GM18951 (cell line): ENCODE results near the gene DOCK11.
"Not testable (repeated sequence)": the region's sequence is repeated elsewhere in the genome, so short reads cannot be mapped to it uniquely, and the experiment has no call there.

Experiments used
- POLR2A ChIP-seq: IDR thresholded peaks from 4 replicates; pipeline ENCODE4 v1.6.1; 2011; ENCODE audit warnings: mild to moderate bottlenecking; ENCODE audit not compliant: insufficient read length, insufficient read depth; ENCODE audit errors: extremely low read depth
- in situ Hi-C: fragments of 300-500 bp; cut with MboI; formaldehyde crosslinking; loops from one replicate; pipeline ENCODE4 v1.12.0; 2022; ENCODE audit warnings: low sequenced_read_pairs, mixed read lengths, inconsistent platforms; ENCODE audit not compliant: unreplicated experiment

The DOCK11 gene

DNA sequence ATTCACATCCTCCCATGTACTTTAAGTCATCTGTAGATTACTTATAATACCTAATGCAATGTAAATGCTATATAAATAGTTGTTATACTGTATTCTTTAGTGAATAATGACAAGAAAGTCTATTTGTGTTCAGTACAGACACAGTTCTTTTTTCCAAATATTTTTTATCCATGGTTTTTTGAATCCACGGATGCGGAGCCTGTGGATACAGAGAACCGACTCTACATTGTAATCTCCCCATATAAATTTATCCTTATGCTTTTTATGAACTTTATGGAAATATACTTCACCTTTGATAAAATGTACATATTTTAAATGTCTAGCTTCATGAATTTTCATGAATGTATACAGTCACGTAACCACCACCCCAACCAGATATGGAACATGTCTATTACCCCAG, 88.2 kb downstream of the DOCK11 start:
- in situ Hi-C loops: no loop called here
- no peak for TF ChIP-seq POLR2A

DNA sequence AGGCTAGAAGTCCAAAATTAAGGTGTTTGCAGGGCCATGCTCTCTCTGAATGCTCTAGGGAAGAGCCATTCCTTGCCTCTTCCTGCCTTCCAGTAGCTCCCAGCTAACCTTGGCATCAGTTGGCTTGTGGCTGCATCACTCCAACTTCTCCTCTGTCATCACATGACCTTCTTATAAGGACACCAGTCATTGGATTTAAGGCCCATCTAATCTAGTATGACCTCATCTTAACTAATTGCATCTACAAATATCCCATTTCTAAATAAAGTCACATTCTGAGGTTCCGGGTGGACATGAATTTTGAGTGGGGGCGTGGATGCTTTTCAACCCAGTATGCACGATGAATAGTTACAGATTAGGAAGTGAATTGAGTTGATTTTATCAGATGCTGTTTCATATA, 89.7 kb downstream of the DOCK11 start:
- TF ChIP-seq POLR2A: no peak
- in situ Hi-C loops: no loop called here

DNA sequence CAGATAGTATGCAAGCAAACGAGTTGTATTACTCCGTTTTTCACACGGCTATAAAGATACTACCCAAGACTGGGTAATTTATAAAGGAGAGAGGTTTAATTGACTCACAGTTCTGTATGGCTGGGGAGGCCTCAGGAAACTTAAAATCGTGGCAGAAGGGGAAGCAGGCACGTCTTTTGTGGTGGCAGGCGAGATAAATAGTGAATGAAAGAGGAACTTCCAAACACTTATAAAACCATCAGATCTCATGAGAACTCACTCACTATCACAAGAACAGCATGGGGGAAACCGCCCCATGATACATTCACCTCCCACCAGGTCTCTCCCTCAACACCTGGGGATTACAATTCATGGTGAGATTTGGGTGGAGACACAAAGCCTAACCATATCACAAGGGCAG, 90.6 kb downstream of the DOCK11 start:
- in situ Hi-C loops: not testable (repeated sequence)

DNA sequence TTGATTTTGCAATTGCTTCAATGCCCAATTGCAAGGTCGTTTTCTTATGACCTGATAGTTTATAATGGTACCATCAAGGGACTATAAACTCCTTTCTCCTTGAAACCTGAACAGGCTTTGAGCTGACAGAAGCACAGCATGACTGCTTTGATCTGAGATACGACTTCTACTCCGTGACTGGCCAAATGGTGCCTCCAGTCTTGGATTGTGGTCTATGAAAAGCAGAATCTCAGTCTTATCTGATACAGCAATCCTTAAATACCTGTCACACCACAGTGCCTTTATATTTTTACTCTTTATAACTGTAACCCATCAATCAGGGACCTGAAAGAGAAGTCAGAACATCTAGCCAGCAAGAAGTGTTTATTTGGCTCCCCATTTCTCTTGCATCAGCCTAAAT, 93.1 kb downstream of the DOCK11 start:
- TF ChIP-seq POLR2A: no peak
- in situ Hi-C loops: no loop called here

DNA sequence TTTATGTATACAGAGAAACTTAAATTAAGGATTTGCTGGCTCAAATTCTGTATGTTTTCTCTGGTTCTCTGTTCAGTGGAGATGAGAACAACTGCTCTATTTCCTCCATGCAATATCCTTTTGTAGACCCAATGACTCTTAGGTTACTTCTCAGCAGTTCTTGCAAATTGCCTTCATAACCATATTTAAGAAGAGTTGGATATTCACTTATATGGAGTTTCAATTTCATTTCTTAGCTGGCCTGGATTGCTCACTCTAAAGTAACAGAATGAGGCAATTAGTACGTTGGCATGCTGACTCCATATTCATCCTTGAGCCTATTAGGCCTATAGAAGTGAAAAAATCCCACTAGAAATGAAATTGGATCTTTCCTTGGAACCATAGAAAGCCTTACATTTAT, 93.6 kb downstream of the DOCK11 start:
- no peak for TF ChIP-seq POLR2A
- in situ Hi-C loops: no loop called here

DNA sequence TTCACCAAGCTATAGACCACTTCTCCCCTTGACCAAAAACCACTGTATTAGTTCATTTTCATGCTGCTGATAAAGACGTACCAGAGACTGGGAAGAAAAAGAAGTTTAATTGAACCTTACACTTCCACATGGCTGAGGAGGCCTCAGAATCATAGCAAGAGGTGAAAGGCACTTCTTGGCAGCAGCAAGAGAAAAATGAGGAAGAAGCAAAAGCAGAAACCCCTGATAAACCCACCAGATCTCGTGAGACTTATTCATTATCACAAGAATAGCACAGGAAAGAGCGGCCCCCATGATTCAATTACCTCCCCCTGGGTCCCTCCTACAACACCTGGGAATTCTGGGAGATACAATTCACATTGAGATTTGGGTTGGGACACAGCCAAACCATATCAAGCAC, 97.8 kb downstream of the DOCK11 start:
- TF ChIP-seq POLR2A: no peak
- in situ Hi-C loops: no loop called here

DNA sequence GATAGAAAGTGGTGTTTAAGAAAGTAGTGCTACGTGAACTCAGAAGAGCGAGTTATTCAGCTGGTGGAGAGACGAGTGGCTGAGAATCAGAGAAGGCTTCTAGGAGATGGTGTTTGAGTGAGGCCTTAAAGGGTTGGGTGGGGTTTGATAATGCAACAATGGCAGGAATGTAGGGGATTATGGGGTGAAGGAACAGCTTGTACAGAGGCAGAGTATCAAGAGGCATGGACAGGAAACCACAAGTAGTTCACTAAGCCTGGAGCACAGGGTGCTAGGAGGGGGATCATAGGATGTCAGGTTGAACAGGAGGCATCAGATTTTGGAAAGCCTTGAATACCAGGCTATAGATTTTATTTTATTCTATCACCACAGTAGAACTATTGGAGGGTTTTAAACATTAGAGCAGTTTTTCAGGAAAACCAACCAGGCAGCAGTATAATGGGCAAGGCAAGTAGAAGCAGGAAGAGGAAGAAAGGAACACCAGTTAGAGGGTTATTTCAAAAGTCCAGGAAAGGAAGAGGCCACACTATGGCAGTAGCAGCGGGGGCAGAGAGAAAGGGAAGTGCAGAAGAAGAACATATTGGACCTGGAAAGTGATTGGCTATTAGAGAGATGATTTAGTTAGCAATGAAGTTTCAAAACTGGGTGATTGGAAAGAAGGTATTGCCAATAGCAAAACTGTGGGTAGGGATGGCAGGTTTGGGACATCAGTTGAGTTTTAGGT, 99.2 kb downstream of the DOCK11 start:
- in situ Hi-C loops: no loop called here
- no peak for TF ChIP-seq POLR2A

DNA sequence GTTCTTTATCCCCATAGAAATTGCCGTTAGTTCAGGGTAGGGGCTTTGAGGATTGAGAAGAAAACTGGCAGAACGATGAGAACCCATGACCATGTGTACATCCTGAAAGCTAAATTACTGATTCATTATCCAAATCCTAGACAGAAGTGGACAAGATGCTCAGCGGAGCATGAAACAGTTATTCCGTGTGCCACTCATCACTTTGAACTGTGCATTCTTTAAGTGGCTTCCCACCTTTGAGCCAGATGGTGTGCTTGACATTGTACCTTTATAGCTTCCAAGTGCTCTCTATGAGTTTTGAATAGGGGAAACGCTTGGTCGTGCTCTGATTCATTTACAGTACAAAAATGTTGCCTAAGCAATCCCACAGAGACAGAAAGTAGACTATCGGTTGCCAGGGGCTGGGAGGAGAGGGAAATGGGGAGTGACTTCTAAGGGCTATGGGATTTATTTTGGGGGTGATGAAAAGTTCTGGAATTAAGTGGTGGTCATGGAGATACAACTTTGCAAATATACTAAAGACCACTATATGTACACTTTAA, 100.0 kb downstream of the DOCK11 start:
- in situ Hi-C loops: no loop called here

DNA sequence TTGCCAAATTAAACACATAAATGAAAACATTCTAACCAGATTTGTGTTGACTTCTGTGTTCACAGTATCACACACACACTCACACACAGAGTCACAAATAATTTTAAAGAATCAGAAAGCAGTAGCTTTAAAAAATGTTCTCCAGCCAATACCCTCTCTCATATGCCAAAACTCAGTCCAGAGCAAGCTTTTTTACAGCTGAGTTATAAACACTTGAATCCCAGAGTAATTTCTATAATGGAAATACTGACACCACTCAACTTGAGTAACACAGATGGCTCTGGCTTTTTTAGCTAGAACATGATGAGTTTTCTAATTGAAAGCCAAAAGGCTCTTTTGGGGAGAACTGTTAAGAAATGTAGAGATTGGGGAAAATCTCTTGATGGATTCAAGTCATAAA, 100.8 kb downstream of the DOCK11 start:
- TF ChIP-seq POLR2A: no peak
- in situ Hi-C loops: no loop called here

More for the DNA sequence above, 100.0 kb downstream of the DOCK11 start:
- no peak for TF ChIP-seq POLR2A

DNA sequence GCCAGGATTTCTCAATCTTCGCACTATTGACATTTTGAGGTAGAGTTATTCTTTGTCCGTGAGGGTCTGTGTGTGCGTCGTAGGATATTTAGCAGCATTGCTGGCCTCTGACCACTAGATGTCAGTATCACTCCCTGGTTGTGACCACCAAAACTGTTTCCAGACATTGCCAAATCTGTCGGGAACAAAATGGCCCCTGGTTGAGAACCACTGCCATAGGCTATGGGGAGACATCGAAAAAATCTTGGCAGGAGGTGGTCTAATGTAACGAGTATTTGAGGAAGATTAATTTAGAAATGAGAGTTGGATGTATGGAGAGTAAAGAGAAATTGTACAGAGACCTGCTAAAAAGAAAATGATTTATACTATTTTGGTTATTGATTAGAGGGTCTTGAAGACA, 108.4 kb downstream of the DOCK11 start:
- no peak for TF ChIP-seq POLR2A
- in situ Hi-C loops: no loop called here

DNA sequence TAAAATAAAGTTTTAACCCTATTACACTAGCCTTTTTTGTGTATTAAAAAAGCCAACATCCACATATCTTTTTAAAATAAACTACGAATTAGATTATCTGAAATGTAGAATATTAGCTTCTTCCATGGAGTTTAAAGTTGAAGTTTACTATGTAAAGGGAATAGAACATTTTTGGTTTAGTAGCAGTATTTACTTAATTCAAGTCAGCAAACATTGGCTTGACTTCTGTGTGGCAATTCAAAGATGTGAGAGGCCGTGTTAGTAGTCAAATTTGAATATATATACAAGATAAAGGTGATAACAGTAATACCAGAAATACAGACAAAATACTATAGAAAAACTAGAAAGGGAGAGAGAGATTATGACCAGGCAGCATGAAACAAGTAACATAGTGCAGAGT, 116.7 kb downstream of the DOCK11 start:
- in situ Hi-C loops: no loop called here
- no peak for TF ChIP-seq POLR2A

DNA sequence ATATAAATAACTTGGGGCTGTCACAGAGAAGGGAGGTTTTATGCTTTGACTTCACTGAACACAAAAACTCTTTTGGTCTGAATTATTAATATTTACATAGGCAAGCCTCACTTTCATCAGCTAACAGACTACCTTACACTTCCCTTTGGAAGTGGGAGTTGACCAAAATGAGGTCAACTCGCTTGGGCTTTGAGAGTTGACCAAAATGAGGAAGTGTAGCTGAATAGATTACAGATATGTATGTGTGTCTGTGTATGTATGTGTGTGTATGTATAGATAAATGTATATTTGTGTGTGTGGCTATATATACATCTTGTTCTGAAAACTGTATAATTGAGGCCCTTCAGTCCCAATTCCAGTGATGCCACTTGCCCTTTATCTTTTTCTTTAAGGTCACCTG, 118.5 kb downstream of the DOCK11 start:
- no peak for TF ChIP-seq POLR2A
- in situ Hi-C loops: no loop called here

DNA sequence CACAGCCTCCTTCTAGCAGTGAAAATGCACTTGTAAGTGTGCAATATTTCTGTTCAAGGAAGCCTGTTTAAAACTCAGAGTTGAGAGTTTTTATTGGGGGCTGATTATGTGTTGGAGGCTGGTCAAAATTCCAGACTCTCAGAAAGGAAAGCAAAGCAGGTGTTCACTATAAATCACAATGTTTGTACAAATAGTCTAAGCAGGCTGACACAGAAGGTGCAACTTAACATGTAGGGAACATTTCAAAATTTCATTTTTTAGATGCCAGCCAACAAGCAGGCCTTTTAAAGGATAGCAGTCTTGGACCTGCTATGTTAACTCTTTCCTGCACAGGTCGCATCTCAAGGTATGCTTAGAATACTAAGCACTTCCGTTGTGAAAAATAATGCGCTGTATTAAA, 119.5 kb downstream of the DOCK11 start:
- no peak for TF ChIP-seq POLR2A
- in situ Hi-C loops: no loop called here

DNA sequence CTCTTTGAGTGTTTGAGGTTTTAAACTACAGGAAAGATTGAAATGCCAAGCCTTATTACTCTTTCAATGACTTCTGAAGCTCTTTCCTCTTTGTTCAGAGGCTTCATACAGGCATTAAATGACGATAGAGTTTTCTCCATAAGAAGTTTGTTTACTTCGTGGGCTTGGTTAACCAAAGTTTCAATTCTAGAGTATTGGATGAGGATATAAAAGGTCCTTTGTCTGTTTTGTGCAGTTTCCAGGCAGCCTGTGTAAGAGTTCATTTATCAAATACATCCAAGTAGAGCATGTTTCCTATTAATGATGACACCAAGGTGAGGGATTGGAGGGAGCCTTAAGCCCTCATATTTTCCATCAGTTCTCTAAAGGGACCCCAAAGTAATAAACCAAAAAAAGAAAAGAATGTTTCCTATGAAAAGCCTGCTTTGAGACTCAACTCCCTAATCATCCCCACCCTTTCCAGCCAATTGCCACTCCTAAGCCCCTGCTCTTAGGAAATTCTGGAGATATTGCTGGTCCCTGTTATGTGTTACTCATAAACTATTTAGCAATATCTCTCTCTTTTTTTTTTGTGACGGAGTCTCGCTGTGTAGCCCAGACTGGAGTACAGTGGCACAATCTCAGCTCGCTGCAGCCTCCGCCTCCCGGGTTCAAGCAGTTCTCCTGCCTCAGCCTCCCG, 125.6 kb downstream of the DOCK11 start:
- in situ Hi-C loops: no loop called here
- no peak for TF ChIP-seq POLR2A
